GM18519 (cell line): Measurements from ENCODE around the gene FGF14.

Experiments
- ATAC-seq: cut with Tn5 transposase; IDR thresholded peaks from one replicate; pipeline ENCODE4 v1.9.1; 2021; ENCODE audit warnings: mild to moderate bottlenecking, moderate library complexity; ENCODE audit not compliant: unreplicated experiment, low FRiP score

Gene FGF14

DNA sequence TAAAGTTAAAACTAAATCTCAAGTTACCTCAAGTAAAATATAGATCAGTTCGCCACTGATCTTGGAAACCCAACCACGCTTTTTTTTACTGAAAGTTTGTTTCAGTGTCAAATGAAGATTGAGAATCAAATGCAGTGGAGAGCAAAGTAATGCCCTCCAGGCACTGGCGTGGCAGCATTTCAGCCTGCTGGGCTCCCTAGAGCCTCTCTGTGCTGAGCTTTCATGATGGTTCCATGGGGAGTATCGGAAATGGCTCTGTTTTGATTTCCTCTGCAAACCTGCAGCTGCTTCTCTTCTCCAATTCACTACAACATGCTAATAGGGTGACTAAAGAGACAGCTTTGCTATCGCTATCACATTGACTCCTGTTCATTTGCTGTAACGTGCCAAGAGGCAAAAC lies 141.6 kb downstream of the FGF14 start:
- no peak for ATAC-seq

GRCh38 chr13:102255409-102255808 lies 146.4 kb downstream of the FGF14 start:
- no peak for ATAC-seq

- ATAC-seq: no peak
Measured at GRCh38 chr13:102251817-102252216, 150.0 kb downstream of the FGF14 start.

DNA sequence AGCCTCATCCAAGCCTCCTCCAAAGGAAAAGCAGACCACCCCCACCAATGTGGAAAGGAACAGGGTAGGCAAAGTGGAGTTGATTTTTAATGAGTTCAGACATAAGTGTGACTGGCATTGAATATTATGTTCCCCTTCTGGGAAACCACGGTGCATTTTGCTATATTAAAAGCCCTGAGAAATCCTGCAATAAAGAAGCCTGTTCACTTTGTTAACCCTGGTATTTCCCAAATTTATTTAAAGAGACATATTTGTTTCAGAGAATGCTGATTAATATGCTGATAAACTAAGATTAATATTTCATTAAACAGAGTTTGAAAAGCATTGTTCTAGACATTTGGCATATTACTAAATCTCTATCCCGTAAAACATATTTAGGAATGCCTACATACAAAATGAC lies 151.4 kb downstream of the FGF14 start:
- ATAC-seq: no peak

GRCh38 chr13:102244607-102245227 lies 157.1 kb downstream of the FGF14 start:
- ATAC-seq: no peak

DNA sequence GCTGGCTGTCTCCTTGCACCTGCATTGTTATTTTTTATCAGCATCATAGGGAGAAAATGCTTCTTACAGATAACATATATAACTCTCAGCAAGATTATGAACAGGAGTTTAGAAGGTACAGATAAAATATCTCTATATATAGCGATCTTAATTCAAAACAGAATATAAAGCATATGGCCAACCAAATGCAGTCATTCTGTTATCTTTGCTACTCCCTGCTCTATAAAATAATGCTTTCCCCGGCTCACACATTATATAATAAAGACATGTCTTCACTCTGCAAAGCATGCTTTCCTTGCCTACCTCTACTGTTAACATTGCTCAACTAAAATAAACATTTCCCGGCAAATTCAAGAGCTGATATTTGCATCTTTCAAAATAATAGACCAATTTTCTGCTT lies 161.7 kb downstream of the FGF14 start:
- no peak for ATAC-seq

DNA sequence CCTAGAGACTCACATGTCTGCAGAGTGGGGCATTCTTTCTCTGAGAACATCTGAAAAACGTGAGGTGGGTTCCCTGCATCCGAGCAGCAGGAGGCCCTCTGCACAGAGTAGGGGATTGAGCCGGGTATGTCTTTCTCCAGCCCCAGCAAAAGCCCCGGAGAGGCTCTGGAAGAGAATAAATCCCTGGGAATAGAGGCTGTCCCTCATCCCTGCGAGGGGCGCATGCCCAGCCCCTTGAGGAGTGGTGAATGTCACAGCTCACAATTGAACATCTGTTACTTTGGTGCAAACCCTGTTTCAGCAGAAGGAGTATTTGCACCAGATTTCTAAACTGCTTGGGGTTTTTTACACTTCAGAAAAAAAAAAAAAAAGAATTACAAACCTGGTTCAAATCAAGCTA lies 164.6 kb downstream of the FGF14 start:
- no peak for ATAC-seq

DNA sequence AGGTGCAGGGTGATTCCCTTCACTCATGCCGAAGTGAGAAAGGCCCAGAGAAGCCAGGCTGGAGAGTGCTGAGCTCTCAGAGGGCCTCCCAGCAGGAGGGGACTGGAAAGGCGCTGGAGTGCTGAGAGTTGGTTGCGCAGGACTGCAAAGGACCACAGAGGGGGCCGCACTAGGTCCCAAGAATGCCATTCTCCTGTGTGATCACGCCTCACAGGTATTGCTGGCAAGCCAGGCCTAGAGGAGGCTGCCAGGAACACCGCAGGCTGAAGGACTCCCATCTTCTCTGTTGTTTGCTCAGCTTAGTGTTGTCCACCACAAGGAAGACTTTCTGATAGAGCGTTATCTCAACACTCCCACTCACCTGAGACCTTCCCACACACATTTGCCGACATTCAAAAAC lies 165.0 kb downstream of the FGF14 start:
- no peak for ATAC-seq

DNA sequence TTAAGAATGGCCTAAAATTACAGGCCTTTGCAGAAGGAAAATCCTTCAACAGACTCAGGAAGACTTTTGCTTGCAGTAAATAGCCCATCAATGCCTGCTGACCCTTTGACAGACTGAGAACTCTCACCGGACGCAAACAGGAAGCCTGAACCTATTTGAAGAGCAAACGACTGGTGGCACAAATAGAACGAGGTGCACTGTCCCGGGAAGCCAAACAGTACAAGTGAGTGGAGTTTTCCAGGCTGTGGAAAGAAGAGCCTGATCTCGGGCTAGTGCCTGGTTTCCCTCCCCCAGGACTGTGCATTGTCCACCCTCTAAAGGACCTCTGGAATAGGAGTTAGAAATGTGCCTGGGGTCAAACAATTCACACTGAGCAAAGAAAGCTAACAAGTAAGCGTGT lies 165.5 kb downstream of the FGF14 start:
- ATAC-seq: no peak

DNA sequence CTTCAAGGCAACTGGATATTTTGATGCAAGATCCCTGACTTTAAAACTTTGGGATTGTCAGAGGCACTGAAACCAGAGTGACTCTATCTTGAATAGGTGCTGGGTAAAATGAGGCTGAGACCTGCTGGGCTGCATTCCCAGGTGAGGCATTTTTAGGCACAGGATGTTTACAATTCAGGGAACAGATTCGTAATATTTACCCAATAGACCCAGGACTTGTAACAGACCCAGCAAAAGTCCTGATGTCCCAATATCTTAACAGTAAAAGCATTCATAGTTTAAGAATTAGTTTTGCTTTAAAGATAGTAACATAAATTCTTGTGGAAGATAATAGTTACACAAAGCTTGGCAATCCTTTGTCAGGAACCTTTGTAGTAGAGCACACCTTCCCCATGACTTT lies 166.2 kb downstream of the FGF14 start:
- ATAC-seq: no peak

DNA sequence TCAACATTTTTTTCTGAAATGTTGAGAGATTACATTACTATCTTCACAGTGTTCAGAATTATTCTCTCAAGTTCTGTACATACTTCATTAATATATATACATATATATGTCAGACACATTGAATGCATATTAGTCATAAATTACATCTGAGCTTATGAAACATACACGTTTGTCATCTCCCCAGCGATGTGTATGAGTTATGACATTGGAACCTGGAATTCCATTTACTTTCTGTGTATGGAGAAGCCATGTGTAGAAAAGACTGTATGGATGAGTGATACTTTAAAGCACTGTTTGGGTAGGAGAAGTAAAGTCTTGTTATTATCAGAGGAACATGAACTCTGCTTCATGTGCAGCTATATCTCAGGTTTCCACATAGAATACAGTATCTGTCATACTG lies 167.2 kb downstream of the FGF14 start:
- no peak for ATAC-seq

DNA sequence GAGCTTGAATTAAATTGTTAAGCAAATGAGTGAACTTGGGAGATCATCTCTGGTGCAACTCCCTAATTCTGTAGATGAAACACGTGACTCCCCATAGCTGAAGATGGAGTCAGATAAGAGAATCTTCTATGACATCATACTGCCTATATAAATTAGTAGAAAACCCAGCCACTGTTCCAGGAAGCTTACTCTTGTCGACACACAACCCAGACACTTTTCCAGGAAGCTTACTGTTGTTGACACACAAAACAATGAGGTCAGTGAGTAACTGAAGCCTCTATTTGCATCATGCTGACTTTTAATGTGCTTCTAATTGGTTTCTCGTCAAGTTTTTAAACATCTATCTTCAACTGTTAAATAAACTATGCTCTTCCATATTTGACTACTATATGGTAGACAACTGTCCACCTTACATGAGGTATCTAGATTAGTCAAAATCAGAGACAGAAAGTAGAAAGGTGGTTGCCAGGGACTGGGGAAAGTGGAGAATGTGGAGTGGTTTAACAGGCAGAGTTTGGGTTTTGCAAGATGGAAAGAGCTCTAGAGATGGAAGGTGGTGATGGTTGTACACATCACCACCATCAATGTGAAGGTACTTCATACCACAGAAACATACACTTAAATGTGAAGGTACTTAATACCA lies 168.2 kb downstream of the FGF14 start:
- no peak for ATAC-seq

DNA sequence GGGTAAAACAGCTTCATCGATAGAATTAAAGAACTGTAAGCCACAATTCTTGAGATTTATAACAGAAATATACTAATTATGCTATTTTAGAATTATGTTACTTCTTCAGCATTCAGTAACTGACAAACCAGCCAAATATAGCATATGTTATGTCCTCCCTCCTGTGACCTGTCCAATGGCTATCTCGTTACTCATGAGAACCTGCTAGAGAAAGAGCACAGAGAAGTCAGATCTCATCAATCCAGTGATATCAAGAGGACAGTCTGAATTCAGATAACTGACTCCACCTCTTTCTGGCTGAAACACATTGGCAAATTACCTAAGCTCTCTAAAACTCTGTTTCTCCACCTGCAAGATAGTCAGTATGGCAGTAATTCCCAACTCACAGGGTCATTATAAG lies 170.4 kb downstream of the FGF14 start:
- no peak for ATAC-seq

DNA sequence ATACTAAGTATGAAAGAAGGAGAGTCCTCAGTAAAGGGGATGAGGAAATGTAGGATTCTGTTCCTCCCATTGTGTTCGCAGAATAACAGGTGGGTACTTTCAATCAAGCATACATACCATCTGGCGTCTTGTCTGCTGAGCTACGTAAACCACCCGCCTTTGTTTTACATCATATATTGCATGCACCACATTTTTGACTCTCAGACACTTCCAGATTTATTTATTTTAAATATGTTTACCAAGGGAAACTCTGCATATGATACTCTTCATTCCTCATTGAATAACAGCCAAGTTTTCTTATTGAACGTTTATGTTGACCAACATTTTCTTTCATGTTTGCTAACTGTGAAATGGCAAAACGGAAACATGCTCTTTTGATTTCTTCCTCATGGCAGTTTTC lies 174.1 kb downstream of the FGF14 start:
- ATAC-seq: no peak

DNA sequence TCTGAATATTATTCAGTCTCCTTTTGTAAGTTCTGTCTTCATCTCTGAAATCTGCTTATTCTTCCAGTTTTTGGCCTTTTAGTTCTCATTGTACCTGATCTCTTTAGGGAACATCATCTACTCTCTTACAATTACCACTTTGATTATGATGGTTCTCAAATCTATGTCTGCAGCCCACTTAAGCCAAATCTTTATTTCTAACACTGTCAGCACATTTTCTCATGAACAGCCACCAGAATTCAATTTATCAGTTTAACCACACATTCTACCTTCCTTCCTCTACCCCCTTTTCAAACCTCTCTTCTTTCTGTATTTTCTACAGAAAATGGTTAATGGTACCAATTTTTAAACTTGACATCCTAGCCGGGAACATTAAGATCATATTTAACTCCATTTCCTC lies 175.3 kb downstream of the FGF14 start:
- ATAC-seq: no peak

- no peak for ATAC-seq
Measured at GRCh38 chr13:102225892-102226291, 176.0 kb downstream of the FGF14 start.

- no peak for ATAC-seq
Measured at GRCh38 chr13:102220681-102221228, 181.1 kb downstream of the FGF14 start.

GRCh38 chr13:102214956-102215355 lies 186.9 kb downstream of the FGF14 start:
- ATAC-seq: no peak

GRCh38 chr13:102212729-102213128 lies 189.1 kb downstream of the FGF14 start:
- no peak for ATAC-seq

DNA sequence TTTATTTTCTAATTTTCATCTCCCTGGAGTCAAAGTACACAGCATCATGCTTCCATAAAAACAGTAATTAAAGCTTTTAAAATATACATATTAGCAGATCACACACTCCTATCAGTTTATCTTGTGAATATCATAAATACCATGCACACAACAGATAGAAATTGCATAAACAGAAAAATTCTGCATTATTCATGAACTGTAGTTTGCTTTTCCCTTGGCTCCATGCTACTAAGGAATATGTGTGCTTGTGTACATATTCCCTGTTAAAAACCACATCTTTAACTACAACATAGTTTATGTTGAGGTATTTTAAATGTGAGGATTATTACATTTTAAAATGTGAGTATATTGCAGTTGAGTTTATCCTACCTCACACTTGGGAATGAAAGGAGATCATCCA lies 193.5 kb downstream of the FGF14 start:
- ATAC-seq: no peak

DNA sequence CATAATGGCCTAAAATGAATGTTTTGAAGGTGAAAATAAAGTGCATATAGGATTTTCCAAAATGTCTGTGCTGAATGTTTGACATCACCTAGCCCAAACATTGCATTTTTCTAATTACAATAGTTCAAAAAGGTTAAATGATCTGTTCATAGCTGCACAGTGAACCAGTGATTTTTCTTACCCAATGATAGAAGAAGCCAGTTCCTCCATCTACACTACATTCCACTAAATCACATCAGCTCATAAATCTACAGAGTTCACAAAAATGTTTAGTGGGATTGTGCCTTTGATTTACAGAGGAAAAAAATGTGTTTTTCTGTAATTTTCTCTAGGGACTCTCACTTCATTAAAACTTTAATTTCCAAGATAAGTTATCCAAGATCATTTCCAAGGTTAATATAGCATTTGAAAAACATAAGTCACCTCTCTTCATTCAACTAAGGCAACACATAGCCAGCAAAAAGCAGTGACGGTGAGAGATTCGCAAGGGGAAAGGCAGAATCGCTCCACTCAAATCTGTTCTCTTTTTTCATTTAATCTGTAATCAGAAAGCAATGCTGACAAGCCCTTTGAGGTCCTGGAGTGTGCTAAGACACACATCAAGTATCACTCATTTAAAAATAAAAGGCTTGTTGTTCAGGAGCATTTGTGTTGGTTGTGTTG lies 194.0 kb downstream of the FGF14 start:
- no peak for ATAC-seq

DNA sequence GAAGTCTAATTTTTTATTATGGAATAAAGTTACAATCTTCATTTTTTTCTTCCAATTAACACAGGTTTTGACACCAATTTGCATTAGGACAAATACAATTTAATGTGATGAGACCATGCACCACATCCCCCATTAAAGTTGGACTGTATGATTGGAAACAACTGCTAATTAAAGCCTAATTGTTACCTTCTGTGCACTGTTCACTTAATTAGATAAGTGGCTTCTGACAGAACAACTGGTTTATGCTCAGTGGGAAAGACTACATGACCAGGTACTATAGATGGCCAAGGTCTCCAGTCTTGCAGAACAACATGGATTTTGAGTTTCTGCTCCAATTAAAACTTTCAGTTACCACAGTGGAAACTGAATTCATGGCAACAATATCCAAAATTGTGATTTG lies 198.1 kb downstream of the FGF14 start:
- ATAC-seq: no peak
